HL-60 (cell line): Measurements from ENCODE around the gene TMED3.

Experiments
- DNase-seq, 2 experiments: peaks; one replicate each; pipeline ENCODE4 v3.0.0-alpha.2; 2010 to 2020; ENCODE audit warnings: low read depth in 1 of 2, low spot score in 1 of 2
- H3K27ac ChIP-seq: fragments of 250-450 bp; sonication (Bioruptor Pico); replicated peaks from 2 replicates; pipeline ENCODE4 v1.5.1; 2020; ENCODE audit warnings: mild to moderate bottlenecking, moderate library complexity
- H3K27me3 ChIP-seq: fragments of 250-450 bp; sonication (Bioruptor Pico); 2 replicates; pipeline ENCODE4 v1.5.1; 2021; ENCODE audit warnings: mild to moderate bottlenecking, moderate library complexity; ENCODE audit not compliant: insufficient read depth, poor library complexity, severe bottlenecking
- H3K4me3 ChIP-seq: replicated peaks from 2 replicates; pipeline ENCODE4 v1.5.1; 2011; ENCODE audit warnings: mild to moderate bottlenecking, control low read depth, low read length; ENCODE audit not compliant: insufficient read depth
- GABPA ChIP-seq: IDR thresholded peaks from 2 replicates; pipeline ENCODE4 v1.6.1; 2012; ENCODE audit warnings: low read depth
- POLR2AphosphoS5 ChIP-seq: IDR thresholded peaks from 2 replicates; pipeline ENCODE4 v1.6.1; 2012; ENCODE audit warnings: low read depth
- SPI1 ChIP-seq: IDR thresholded peaks from 2 replicates; pipeline ENCODE4 v1.6.1; 2012; ENCODE audit warnings: low read depth, mild to moderate bottlenecking, borderline replicate concordance
- TF ChIP-seq, protein P1 (sequence below): IDR thresholded peaks from 2 replicates; pipeline ENCODE4 v1.6.1; 2012; ENCODE audit warnings: low read depth; ENCODE audit not compliant: insufficient replicate concordance
- TF ChIP-seq, protein P2 (sequence below): IDR thresholded peaks from one replicate; pipeline ENCODE4 v1.5.1; 2011; ENCODE audit warnings: low read length, control low read depth, inconsistent platforms; ENCODE audit not compliant: insufficient read depth

Gene TMED3

GRCh38 chr15:79349525-79349924 is 38.6 kb downstream of the TMED3 start:
- no peak overlapping the region for H3K27ac ChIP-seq
- no peak overlapping the region for H3K4me3 ChIP-seq
- H3K27me3 ChIP-seq: no peaks in the 10 kb centered on the region
- DNase-seq: no peak
- TF ChIP-seq, protein P1, sequence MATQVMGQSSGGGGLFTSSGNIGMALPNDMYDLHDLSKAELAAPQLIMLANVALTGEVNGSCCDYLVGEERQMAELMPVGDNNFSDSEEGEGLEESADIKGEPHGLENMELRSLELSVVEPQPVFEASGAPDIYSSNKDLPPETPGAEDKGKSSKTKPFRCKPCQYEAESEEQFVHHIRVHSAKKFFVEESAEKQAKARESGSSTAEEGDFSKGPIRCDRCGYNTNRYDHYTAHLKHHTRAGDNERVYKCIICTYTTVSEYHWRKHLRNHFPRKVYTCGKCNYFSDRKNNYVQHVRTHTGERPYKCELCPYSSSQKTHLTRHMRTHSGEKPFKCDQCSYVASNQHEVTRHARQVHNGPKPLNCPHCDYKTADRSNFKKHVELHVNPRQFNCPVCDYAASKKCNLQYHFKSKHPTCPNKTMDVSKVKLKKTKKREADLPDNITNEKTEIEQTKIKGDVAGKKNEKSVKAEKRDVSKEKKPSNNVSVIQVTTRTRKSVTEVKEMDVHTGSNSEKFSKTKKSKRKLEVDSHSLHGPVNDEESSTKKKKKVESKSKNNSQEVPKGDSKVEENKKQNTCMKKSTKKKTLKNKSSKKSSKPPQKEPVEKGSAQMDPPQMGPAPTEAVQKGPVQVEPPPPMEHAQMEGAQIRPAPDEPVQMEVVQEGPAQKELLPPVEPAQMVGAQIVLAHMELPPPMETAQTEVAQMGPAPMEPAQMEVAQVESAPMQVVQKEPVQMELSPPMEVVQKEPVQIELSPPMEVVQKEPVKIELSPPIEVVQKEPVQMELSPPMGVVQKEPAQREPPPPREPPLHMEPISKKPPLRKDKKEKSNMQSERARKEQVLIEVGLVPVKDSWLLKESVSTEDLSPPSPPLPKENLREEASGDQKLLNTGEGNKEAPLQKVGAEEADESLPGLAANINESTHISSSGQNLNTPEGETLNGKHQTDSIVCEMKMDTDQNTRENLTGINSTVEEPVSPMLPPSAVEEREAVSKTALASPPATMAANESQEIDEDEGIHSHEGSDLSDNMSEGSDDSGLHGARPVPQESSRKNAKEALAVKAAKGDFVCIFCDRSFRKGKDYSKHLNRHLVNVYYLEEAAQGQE: no peak
- TF ChIP-seq, protein P2, sequence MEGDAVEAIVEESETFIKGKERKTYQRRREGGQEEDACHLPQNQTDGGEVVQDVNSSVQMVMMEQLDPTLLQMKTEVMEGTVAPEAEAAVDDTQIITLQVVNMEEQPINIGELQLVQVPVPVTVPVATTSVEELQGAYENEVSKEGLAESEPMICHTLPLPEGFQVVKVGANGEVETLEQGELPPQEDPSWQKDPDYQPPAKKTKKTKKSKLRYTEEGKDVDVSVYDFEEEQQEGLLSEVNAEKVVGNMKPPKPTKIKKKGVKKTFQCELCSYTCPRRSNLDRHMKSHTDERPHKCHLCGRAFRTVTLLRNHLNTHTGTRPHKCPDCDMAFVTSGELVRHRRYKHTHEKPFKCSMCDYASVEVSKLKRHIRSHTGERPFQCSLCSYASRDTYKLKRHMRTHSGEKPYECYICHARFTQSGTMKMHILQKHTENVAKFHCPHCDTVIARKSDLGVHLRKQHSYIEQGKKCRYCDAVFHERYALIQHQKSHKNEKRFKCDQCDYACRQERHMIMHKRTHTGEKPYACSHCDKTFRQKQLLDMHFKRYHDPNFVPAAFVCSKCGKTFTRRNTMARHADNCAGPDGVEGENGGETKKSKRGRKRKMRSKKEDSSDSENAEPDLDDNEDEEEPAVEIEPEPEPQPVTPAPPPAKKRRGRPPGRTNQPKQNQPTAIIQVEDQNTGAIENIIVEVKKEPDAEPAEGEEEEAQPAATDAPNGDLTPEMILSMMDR: no peak
- TF ChIP-seq POLR2AphosphoS5: no peak
- TF ChIP-seq GABPA: no peak
- no peak for TF ChIP-seq SPI1

DNA sequence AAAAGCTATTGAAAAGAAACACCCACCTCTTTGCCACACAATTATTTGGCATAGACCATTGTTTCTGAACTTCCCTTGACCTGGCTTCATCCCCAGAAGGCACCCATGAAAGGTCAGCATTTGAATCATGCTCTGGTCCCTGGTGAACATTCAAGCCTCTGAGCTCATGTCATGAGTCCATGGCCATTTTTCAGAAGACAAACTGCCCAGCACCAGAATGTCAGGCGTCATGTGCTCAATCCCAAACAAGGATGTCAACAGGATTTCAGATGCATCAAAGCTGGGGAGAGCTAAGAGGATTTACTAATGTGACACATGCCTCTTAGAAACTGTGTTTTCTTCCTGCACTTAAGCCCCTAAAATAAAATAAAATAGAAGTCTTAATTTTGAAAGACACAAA is 41.3 kb downstream of the TMED3 start:
- no peak for DNase-seq
- TF ChIP-seq, protein P2: no peak
- no peak for TF ChIP-seq POLR2AphosphoS5
- TF ChIP-seq SPI1: no peak
- no peak for TF ChIP-seq GABPA
- TF ChIP-seq, protein P1: no peak

GRCh38 chr15:79357566-79357965 is 46.7 kb downstream of the TMED3 start:
- H3K27ac ChIP-seq: no peak overlapping the region
- H3K27me3 ChIP-seq: no peaks in the 10 kb centered on the region
- no peak overlapping the region for H3K4me3 ChIP-seq
- peak; percentile 73; the same call in 1 of the 2 replicates for TF ChIP-seq SPI1
- TF ChIP-seq, protein P1: no peak
- no peak for DNase-seq

More for the DNA sequence above, 41.3 kb downstream of the TMED3 start:
- H3K27ac ChIP-seq: no peak overlapping the region
- no peaks in the 10 kb centered on the region for H3K27me3 ChIP-seq
- no peak overlapping the region for H3K4me3 ChIP-seq

DNA sequence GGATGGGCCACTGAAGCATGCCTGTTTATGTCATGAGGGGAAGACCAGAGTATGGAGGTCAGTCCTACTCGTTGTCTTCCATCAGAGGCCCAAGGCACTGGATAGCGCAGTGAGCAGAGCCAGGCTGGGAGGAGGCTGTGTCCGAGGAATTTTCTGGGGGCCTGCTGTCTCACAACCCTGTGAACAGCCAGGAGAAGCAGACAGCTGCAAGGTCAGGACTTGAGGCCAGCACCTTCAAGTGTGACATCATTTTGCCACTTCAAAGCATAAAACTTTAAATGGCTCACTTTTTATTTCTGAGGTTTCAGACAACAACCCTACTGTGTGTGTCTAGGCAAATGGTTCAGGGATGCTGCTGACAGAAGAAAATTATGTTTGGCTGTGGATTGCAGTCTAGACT is 47.2 kb downstream of the TMED3 start:
- no peak for TF ChIP-seq GABPA
- H3K4me3 ChIP-seq: no peak overlapping the region
- no peak for DNase-seq
- H3K27me3 ChIP-seq: no peaks in the 10 kb centered on the region
- H3K27ac ChIP-seq: no peak overlapping the region
